HG03460 (cell line): ENCODE measurements around the gene CNTNAP5.

Experiments used
- ATAC-seq: cut with Tn5 transposase; IDR thresholded peaks from one replicate; pipeline ENCODE4 v1.9.1; 2021; ENCODE audit not compliant: unreplicated experiment

CNTNAP5 gene

GRCh38 chr2:124959581-124959980, 934.5 kb downstream of the CNTNAP5 start:
- no peak for ATAC-seq

GRCh38 chr2:124961132-124961531, 936.0 kb downstream of the CNTNAP5 start:
- ATAC-seq = no peak
